LHCN-M2 (cell line): Measurements from ENCODE around the gene OSTF1. TPM values are rescaled to one million over a fixed set of nuclear protein-coding genes. Genes with fewer than 3 reads are reported as not detected.
A peak's percentile ranks its signal among the peaks of the same experiment; 100 is the strongest.

Experiments used
- DNase-seq: peaks from one replicate; pipeline ENCODE4 v3.0.0-alpha.2; 2012; ENCODE audit warnings: low read depth
- total RNA-seq: library from RNA; depleted of rRNA; stranded (reverse); fragments of >200 nt; gene quantifications from 2 replicates; pipeline ENCODE4 v1.2.3, GENCODE V29; 2014

Gene OSTF1
- total RNA-seq, 1 experiment from 2014 or later: 36.2 TPM

GRCh38 chr9:75084081-75084672, 4.1 kb upstream of the OSTF1 start:
- no peak for DNase-seq

GRCh38 chr9:75085640-75086039, 2.7 kb upstream of the OSTF1 start:
- DNase-seq: no peak

- DNase-seq: no peak
Observed at GRCh38 chr9:75086541-75087288, 1.6 kb upstream of the OSTF1 start.

GRCh38 chr9:75087289-75087823, 958 bp upstream of the OSTF1 start:
- DNase-seq: peak; percentile 74

- peak; percentile 77 for DNase-seq
Observed at GRCh38 chr9:75088646-75089372, 495 bp downstream of the OSTF1 start.

GRCh38 chr9:75089373-75089766, 1.1 kb downstream of the OSTF1 start:
- DNase-seq: no peak

GRCh38 chr9:75090579-75090978, 2.3 kb downstream of the OSTF1 start:
- DNase-seq: no peak

- no peak for DNase-seq
Observed at GRCh38 chr9:75092766-75093165, 4.5 kb downstream of the OSTF1 start.

- DNase-seq: no peak
Observed at GRCh38 chr9:75096796-75097195, 8.5 kb downstream of the OSTF1 start.

- DNase-seq: no peak
Observed at GRCh38 chr9:75101004-75101588, 12.8 kb downstream of the OSTF1 start.

- DNase-seq: no peak
Observed at GRCh38 chr9:75102177-75102790, 14.0 kb downstream of the OSTF1 start.

GRCh38 chr9:75104607-75105006, 16.3 kb downstream of the OSTF1 start:
- no peak for DNase-seq

- DNase-seq: no peak
Observed at GRCh38 chr9:75105019-75105540, 16.8 kb downstream of the OSTF1 start.

GRCh38 chr9:75105841-75106240, 17.5 kb downstream of the OSTF1 start:
- no peak for DNase-seq

GRCh38 chr9:75106857-75107256, 18.5 kb downstream of the OSTF1 start:
- DNase-seq: no peak

- peak; percentile 33 for DNase-seq
Observed at GRCh38 chr9:75108571-75108970, 20.3 kb downstream of the OSTF1 start.

- no peak for DNase-seq
Observed at GRCh38 chr9:75109210-75109839, 21.0 kb downstream of the OSTF1 start.

GRCh38 chr9:75111019-75111622, 22.8 kb downstream of the OSTF1 start:
- no peak for DNase-seq

- no peak for DNase-seq
Observed at GRCh38 chr9:75112789-75113188, 24.5 kb downstream of the OSTF1 start.

- DNase-seq: no peak
Observed at GRCh38 chr9:75116306-75116705, 28.0 kb downstream of the OSTF1 start.
